Sigmoid colon (tissue), 7 donors: Measurements from ENCODE around the gene GRIP1. TPM values are rescaled to one million over a fixed set of nuclear protein-coding genes. Genes with fewer than 3 reads are reported as not detected.
A peak's percentile ranks its signal among the peaks of the same experiment; 100 is the strongest.

Source experiments
- DNase-seq: peaks from one replicate; pipeline ENCODE4 v3.0.0-alpha.2; 2019
- H3K27ac ChIP-seq, 4 donors: fragments of 200-600 bp; sonication (generic); one replicate each; pipeline ENCODE4 v1.5.1; 2016 to 2019; ENCODE audit warnings: mild to moderate bottlenecking in 1 of 4
- H3K27me3 ChIP-seq, 3 donors: fragments of 200-600 bp; sonication (generic); one replicate each; pipeline ENCODE4 v1.5.1; 2019; ENCODE audit warnings: mild to moderate bottlenecking in 1 of 3
- H3K36me3 ChIP-seq, 4 donors: fragments of 200-600 bp; sonication (generic); one replicate each; pipeline ENCODE4 v1.5.1; 2016 to 2019
- H3K4me1 ChIP-seq, 4 donors: fragments of 200-600 bp; sonication (generic); one replicate each; pipeline ENCODE4 v1.5.1; 2017 to 2019
- H3K4me3 ChIP-seq, 4 donors: fragments of 200-600 bp; sonication (generic); one replicate each; pipeline ENCODE4 v1.5.1; 2017 to 2019; ENCODE audit warnings: mild to moderate bottlenecking in 2 of 4, moderate library complexity in 1 of 4
- H3K9me3 ChIP-seq, 4 donors: fragments of 200-600 bp in 3 of 4; sonication (generic) in 3 of 4; one replicate each; pipeline versions ENCODE4 v1.5.1 to v1.6.1; 2013 to 2019
- EP300 ChIP-seq, 4 donors: sonication (generic); formaldehyde crosslinking; IDR thresholded peaks; one replicate each; pipeline ENCODE4 v1.6.1; 2017; ENCODE audit warnings: antibody characterized with exemption in 4 of 4
- POLR2A ChIP-seq, 2 donors: fragments of 450-650 bp; IDR thresholded peaks; one replicate each; pipeline ENCODE4 v1.6.1; 2016; ENCODE audit warnings: antibody characterized with exemption in 2 of 2, mild to moderate bottlenecking in 2 of 2, moderate library complexity in 2 of 2
- POLR2AphosphoS5 ChIP-seq, 4 donors: sonication (generic); formaldehyde crosslinking; IDR thresholded peaks; one replicate each; pipeline ENCODE4 v1.6.1; 2017; ENCODE audit warnings: antibody characterized with exemption in 4 of 4
- WGBS, 2 donors: extraction: QIAGEN DNeasy Blood & Tissue Kit; methylation state at CpG; one replicate each; pipeline ENCODE4 v1.1.7; 2013; 5-methylcytosine and 5-hydroxymethylcytosine counted together
- intact Hi-C: fragments of 100-400 bp; cut with DNase I; formaldehyde crosslinking; loops from one replicate; pipeline ENCODE4 v1.15.1; 2023
- polyA plus RNA-seq, 3 donors: library from polyadenylated mRNA; stranded (reverse); fragments of 200-250 nt; gene quantifications; one replicate each; pipeline ENCODE4 v1.2.3, GENCODE V29; 2013
- total RNA-seq, 4 donors: library from RNA; depleted of rRNA; stranded (reverse); fragments of >200 nt; gene quantifications; one replicate each; pipeline ENCODE4 v1.1.0, GENCODE V29; 2016
- TF ChIP-seq, protein P1 (sequence below), 4 experiments: fragments of 450-650 bp in 3 of 4; fragments of 200-600 bp in 1 of 4; IDR thresholded peaks; one replicate each; pipeline ENCODE4 v1.5.1; 2016 to 2019; ENCODE audit warnings: antibody characterized with exemption in 4 of 4, mild to moderate bottlenecking in 3 of 4, moderate library complexity in 2 of 4
- donor health status: healthy with polysubstance abuse.
- donor health status: Bipolar disorder and iron deficiency.
- donor health status: healthy.

GRIP1 gene
- total and polyA plus RNA-seq, 7 donors: 0.46 to 14.0 (median 6.3) TPM

DNA sequence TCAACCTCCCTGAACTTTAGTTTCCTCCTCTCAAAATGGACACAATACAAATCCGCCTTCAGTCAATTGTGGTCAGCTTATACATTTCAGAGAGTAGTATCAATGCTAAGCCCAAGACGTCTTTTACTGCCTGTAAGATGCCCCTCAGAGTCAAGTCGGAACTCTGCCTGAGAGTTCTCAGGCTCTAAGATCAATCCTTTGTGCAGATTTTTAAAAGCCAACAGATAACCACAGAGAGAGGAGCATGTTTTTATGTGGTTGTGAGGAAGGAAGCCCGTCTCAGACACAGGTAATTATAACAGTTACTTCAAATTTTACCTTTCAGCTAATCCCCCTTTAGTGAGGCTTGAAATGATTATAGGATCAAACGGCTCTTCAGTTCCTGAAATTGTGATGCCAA lies 285.0 kb downstream of the GRIP1 start:
- H3K9me3 ChIP-seq: no peaks in the 10 kb centered on the region
- TF ChIP-seq POLR2A (IDR thresholded peaks at IDR 0.05): no peak
- TF ChIP-seq POLR2AphosphoS5 (IDR thresholded peaks at IDR 0.05): no peak
- TF ChIP-seq EP300 (IDR thresholded peaks at IDR 0.05): no peak
- TF ChIP-seq, protein P1, sequence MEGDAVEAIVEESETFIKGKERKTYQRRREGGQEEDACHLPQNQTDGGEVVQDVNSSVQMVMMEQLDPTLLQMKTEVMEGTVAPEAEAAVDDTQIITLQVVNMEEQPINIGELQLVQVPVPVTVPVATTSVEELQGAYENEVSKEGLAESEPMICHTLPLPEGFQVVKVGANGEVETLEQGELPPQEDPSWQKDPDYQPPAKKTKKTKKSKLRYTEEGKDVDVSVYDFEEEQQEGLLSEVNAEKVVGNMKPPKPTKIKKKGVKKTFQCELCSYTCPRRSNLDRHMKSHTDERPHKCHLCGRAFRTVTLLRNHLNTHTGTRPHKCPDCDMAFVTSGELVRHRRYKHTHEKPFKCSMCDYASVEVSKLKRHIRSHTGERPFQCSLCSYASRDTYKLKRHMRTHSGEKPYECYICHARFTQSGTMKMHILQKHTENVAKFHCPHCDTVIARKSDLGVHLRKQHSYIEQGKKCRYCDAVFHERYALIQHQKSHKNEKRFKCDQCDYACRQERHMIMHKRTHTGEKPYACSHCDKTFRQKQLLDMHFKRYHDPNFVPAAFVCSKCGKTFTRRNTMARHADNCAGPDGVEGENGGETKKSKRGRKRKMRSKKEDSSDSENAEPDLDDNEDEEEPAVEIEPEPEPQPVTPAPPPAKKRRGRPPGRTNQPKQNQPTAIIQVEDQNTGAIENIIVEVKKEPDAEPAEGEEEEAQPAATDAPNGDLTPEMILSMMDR (IDR thresholded peaks at IDR 0.05): no peak
- H3K4me3 ChIP-seq: no peak overlapping the region
- DNase-seq: no peak
- 56 to 67% methylated on average over 5 of the region's 5 CpGs for WGBS, 2 donors
- H3K4me1 ChIP-seq: peaks cover 0 to 1% (median under 1%) of the 10 kb centered on the region in 4 donors
- intact Hi-C loops: no loop called here
- H3K36me3 ChIP-seq: no peaks in the 10 kb centered on the region
- H3K27me3 ChIP-seq: no peaks in the 10 kb centered on the region
- no peak overlapping the region for H3K27ac ChIP-seq

DNA sequence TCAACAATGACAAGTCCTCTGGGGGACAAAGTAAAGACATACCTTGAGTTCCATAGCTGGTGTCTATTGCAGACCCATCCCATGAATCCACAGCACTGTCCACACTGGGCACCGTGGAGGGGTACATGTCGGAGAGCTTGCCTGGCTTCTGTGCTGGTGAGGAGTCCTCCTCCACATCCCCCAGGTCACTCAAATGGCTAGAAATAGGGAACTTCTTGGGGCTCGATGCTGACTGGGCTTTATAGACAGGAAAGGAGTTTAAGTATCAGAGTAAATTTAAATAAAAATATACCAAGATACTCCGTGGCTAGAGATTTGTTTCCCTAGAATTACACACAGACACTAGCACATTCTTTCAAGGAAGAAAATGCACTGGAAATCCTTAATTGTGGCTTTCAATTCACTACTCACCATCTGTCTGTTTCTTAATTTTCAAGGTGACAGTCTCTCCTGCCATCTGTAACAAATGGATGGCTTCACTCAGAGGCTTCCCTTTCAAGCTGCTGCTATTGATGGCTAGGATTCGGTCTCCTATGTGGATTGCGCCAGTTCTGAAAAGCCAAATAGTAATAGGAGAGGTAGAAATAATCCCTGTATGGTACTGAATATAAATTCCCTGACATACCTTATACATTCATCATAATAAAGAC lies 286.5 kb downstream of the GRIP1 start:
- TF ChIP-seq POLR2A (IDR thresholded peaks at IDR 0.05): no peak
- no peaks in the 10 kb centered on the region for H3K4me1 ChIP-seq
- 84 to 93% methylated on average over 6 of the region's 6 CpGs for WGBS, 2 donors
- no peak overlapping the region for H3K4me3 ChIP-seq
- H3K27me3 ChIP-seq: no peaks in the 10 kb centered on the region
- no peak for DNase-seq
- intact Hi-C loops: no loop called here
- H3K9me3 ChIP-seq: no peaks in the 10 kb centered on the region
- no peaks in the 10 kb centered on the region for H3K36me3 ChIP-seq
- H3K27ac ChIP-seq: no peak overlapping the region

DNA sequence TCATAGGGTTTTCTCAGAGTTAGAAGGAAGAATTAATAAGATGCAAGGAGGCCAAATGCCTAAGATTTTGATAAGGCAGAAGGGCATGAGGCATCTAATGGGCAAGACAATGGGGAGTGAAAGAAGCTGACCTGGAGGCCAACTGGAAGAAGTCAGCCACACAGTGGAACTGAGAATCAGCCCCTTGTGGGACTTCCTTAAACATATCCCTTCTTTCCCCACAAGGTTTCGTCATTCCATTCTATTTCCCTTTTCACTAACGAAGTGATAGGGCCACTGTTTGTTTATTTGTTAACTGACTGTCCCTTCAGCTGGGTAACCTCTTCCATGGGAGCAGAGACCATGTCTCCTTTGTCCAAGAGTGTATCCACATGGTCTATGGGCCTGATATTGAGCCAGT lies 290.4 kb downstream of the GRIP1 start:
- DNase-seq: no peak
- WGBS, 2 donors: 71 to 74% methylated on average over 2 of the region's 2 CpGs
- Histone ChIP-seq H3K9me3 (no peaks in the 10 kb centered on the region), H3K4me3 (no peak overlapping the region), H3K27ac (no peak overlapping the region), H3K27me3 (no peaks in the 10 kb centered on the region), H3K4me1 (no peaks in the 10 kb centered on the region), H3K36me3 (no peaks in the 10 kb centered on the region)
- intact Hi-C loops: no loop called here
- TF ChIP-seq POLR2A (IDR thresholded peaks at IDR 0.05): no peak
- TF ChIP-seq, protein P1 (IDR thresholded peaks at IDR 0.05): no peak
- peak in 1 of 4 donors; percentile 6 for TF ChIP-seq POLR2AphosphoS5 (IDR thresholded peaks at IDR 0.05)

DNA sequence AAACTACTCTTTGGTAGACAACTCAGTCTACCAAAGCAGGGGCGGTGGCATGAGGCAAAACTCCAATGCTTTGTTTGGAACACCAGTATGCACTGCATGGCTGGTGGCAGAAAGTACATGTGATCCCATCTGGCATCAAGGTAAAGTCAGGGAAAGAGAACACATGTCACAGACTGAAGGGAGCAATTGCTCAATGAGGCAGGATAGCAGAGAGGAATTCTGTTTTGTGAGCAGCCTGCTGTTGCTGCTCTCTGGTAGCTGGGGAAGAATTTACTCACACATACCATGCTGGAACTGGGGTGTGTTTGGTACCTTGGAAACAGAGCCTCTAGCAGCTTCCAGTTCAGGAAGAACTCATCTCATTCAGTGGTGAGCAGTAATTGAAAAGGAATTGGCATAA lies 291.8 kb downstream of the GRIP1 start:
- Histone ChIP-seq H3K4me1 (no peaks in the 10 kb centered on the region), H3K9me3 (no peaks in the 10 kb centered on the region), H3K27ac (no peak overlapping the region), H3K27me3 (no peaks in the 10 kb centered on the region), H3K36me3 (no peaks in the 10 kb centered on the region), H3K4me3 (no peak overlapping the region)
- 96 to 100% methylated on average over 1 of the region's 1 CpG for WGBS, 2 donors
- no peak for DNase-seq
- TF ChIP-seq POLR2AphosphoS5 (IDR thresholded peaks at IDR 0.05) (no peak), EP300 (IDR thresholded peaks at IDR 0.05) (no peak), POLR2A (IDR thresholded peaks at IDR 0.05) (no peak)
- TF ChIP-seq, protein P1 (IDR thresholded peaks at IDR 0.05): no peak
- intact Hi-C loops: no loop called here

DNA sequence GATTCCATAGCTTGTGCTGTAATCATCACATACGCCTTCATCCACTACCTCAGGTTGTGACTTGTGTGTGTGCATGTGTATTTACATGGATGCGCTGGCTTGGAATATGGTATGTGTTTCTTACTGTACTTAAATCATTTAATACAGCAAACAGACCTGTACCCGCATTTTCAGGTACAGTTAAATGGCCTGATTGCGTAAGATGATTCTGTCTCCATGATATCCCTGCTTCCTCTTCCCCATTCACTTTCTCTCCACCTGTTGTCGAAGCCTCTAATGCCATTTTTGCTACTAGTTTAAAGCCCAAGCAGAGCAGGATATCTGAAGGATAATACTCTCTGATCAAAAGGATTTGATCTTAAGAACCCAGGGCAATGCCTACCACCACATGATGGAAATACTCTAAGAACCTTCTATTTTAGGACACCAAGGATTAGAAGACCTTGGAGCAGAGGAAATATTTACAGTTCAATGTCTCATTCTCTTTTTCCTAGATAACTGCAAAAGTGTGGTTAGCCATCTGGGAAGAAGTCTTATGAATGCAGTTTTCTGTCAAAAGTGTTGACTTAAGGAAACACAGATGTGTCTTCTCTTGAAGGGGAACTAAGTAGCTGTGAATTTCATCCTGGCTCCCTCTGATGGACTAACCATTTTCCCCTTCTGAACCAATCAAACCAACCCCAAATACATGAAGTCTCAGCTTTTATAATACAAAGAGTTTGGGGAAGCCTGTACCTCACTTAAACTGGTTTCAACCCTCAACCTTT lies 297.9 kb downstream of the GRIP1 start:
- H3K9me3 ChIP-seq: no peaks in the 10 kb centered on the region
- intact Hi-C loops: no loop called here
- no peaks in the 10 kb centered on the region for H3K4me1 ChIP-seq
- no peak overlapping the region for H3K27ac ChIP-seq
- no peak for DNase-seq
- 92 to 94% methylated on average over 5 of the region's 5 CpGs for WGBS, 2 donors
- H3K36me3 ChIP-seq: no peaks in the 10 kb centered on the region
- no peak for TF ChIP-seq POLR2AphosphoS5 (IDR thresholded peaks at IDR 0.05)
- no peak for TF ChIP-seq POLR2A (IDR thresholded peaks at IDR 0.05)
- TF ChIP-seq, protein P1 (IDR thresholded peaks at IDR 0.05): no peak
- no peak for TF ChIP-seq EP300 (IDR thresholded peaks at IDR 0.05)
- H3K27me3 ChIP-seq: no peaks in the 10 kb centered on the region
- H3K4me3 ChIP-seq: no peak overlapping the region
